Natural killer cell (primary cell): ENCODE measurements around the gene STXBP3. TPM values are rescaled to one million over a fixed set of nuclear protein-coding genes. Genes with fewer than 3 reads are reported as not detected.
A peak's percentile ranks its signal among the peaks of the same experiment; 100 is the strongest.

Source experiments
- ATAC-seq, 3 donors: fragments of 150-1000 bp in 2 of 3; fragments of 200-7000 bp in 1 of 3; cut with Tn5 transposase; 1 replicate in 1 of 3; 2 replicates in 2 of 3; pipeline ENCODE4 v1.10.0; 2021; ENCODE audit warnings: mild to moderate bottlenecking in 2 of 3, moderate library complexity in 2 of 3
- DNase-seq, 2 donors: peaks; one replicate each; pipeline versions ENCODE4 v3.0.0 to v3.0.0-alpha.2; 2013 to 2021; ENCODE audit warnings: mixed read lengths in 1 of 2
- H3K27ac ChIP-seq: one replicate; pipeline ENCODE4 v1.5.1; 2013; ENCODE audit warnings: mild to moderate bottlenecking, low read length
- H3K27me3 ChIP-seq: one replicate; pipeline ENCODE4 v1.6.1; 2013; ENCODE audit warnings: low read length; ENCODE audit not compliant: control insufficient read depth, insufficient read depth
- H3K36me3 ChIP-seq: one replicate; pipeline ENCODE4 v1.6.1; 2013; ENCODE audit warnings: low read length; ENCODE audit not compliant: control insufficient read depth, insufficient read depth
- H3K4me1 ChIP-seq: one replicate; pipeline ENCODE4 v1.6.1; 2013; ENCODE audit warnings: low read length; ENCODE audit not compliant: control insufficient read depth, insufficient read depth
- H3K4me3 ChIP-seq: one replicate; pipeline ENCODE4 v1.5.1; 2013; ENCODE audit warnings: low read length
- H3K9me3 ChIP-seq: one replicate; pipeline ENCODE4 v1.6.1; 2013; ENCODE audit warnings: low read length; ENCODE audit not compliant: control insufficient read depth, insufficient read depth
- H3K27ac Mint-ChIP-seq, 2 donors: one replicate each; pipeline ENCODE4 v1.8.0; 2022; ENCODE audit warnings: mild to moderate bottlenecking in 2 of 2, mixed read lengths in 2 of 2, moderate library complexity in 1 of 2
- H3K27me3 Mint-ChIP-seq, 2 donors: one replicate each; pipeline ENCODE4 v1.8.0; 2022; ENCODE audit warnings: low read depth in 2 of 2, mixed read lengths in 2 of 2
- H3K36me3 Mint-ChIP-seq: one replicate; pipeline ENCODE4 v1.8.0; 2022; ENCODE audit warnings: mixed read lengths
- H3K4me1 Mint-ChIP-seq, 2 donors: one replicate each; pipeline ENCODE4 v1.8.0; 2022; ENCODE audit warnings: mixed read lengths in 2 of 2
- H3K4me3 Mint-ChIP-seq: one replicate; pipeline ENCODE4 v1.8.0; 2022; ENCODE audit warnings: mild to moderate bottlenecking, moderate library complexity, mixed read lengths
- H3K9me3 Mint-ChIP-seq, 2 donors: one replicate each; pipeline ENCODE4 v1.8.0; 2022; ENCODE audit warnings: mixed read lengths in 2 of 2
- CTCF ChIP-seq: fragments of 200-600 bp; IDR thresholded peaks from one replicate; pipeline ENCODE4 v1.8.0; 2022; ENCODE audit warnings: antibody characterized with exemption
- WGBS: methylation state at CpG from one replicate; pipeline ENCODE4 v1.1.7; 2013; ENCODE audit warnings: missing lambda C conversion rate; ENCODE audit not compliant: insufficient coverage; 5-methylcytosine and 5-hydroxymethylcytosine counted together
- intact Hi-C: fragments of 100-400 bp; cut with micrococcal nuclease; formaldehyde crosslinking; loops from one replicate; pipeline ENCODE4 v1.14.2; 2022
- total RNA-seq, 4 donors: library from RNA; stranded (reverse); fragments of 120-200 nt in 1 of 4; gene quantifications; one replicate each; pipeline versions ENCODE4 v1.2.3 to v1.2.4, GENCODE V29; 2013 to 2022

Gene STXBP3
- total RNA-seq, 3 donors from 2014 or later (not counting 1 experiment from before 2014, with no cell fraction given): 63.1 to 71.4 (median 69.2) TPM

DNA sequence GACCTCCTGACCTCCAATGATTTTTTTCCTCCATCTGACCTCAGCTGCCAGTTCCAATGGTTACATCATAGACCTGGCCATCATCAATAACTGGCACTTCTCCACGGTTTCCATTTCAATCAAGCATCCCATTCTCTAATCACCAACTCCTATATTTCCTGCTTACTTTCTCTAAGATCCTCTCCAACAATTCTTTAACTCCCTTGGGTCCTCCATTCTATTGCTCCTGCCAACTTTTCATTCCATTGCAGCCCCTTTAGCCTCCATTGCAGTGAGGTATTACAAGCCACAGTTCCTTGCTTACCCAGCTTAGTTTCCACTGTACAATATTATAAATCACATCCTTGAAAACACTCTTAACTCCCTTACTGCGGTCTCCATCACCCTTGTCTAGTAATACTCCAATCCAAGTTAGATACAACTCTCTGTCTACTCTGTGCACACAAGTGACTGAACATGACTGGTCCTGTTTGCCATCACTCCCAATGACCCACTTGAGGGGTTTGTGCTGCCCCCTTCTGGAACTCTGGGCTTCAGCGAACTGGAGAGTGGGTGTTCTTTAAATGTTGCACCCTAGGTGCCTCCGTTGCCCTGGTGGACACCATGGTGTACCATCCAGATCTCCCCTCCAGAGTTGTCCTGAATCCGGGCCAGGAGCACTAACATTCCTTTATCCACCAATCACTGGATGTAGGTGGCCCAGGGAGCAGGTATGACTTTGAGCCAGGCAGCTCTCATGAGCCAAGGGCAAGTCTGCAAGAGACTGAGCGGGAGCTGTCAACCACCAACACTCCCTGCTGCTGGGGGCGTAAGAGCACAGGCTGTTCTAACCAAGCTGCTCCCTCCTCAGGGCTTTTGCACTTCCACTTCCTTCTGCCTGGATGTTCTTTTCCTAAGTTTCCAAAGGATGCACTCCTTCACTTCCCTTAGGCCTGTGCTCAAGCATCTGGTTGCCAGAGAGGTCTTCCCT is 37.5 kb upstream of the STXBP3 start:
- peak; percentile 53 for TF ChIP-seq CTCF
- no peaks in the 10 kb centered on the region for H3K36me3 ChIP-seq
- peaks cover 11% of the 10 kb centered on the region for H3K4me1 ChIP-seq
- H3K9me3 Mint-ChIP-seq: no peaks in the 10 kb centered on the region
- H3K27ac Mint-ChIP-seq: peak overlapping the region in 1 of 2 donors; percentile 35
- DNase-seq: peak; percentile 48 to 81
- ATAC-seq: peak; percentile 72 to 90 (median 87)
- WGBS: 78% methylated on average over 7 of the region's 7 CpGs
- intact Hi-C loops: loop anchor here (2.0 to 5.0 kb wide), 2 partner anchors 16 to 197 kb away; partner anchors contain the start of gene PRPF38B
- no peaks in the 10 kb centered on the region for H3K36me3 Mint-ChIP-seq
- H3K9me3 ChIP-seq: no peaks in the 10 kb centered on the region
- H3K4me3 ChIP-seq: no peak overlapping the region
- H3K4me1 Mint-ChIP-seq: peaks cover 17 to 25% of the 10 kb centered on the region in 2 donors
- H3K27me3 ChIP-seq: no peaks in the 10 kb centered on the region
- no peak overlapping the region for H3K4me3 Mint-ChIP-seq
- H3K27me3 Mint-ChIP-seq: no peaks in the 10 kb centered on the region
- no peak overlapping the region for H3K27ac ChIP-seq

- Mint-ChIP-seq H3K27me3 (peaks cover 0 to 2% of the 10 kb centered on the region in 2 donors), H3K27ac (no peak within 1 kb of the TSS), H3K4me1 (peaks cover 6 to 13% of the 10 kb centered on the region in 2 donors), H3K9me3 (no peaks in the 10 kb centered on the region), H3K4me3 (no peak within 1 kb of the TSS), H3K36me3 (no peaks in the 10 kb centered on the region)
- Histone ChIP-seq H3K27ac (no peak within 1 kb of the TSS), H3K27me3 (no peaks in the 10 kb centered on the region), H3K4me1 (no peaks in the 10 kb centered on the region), H3K36me3 (no peaks in the 10 kb centered on the region), H3K4me3 (no peak within 1 kb of the TSS), H3K9me3 (no peaks in the 10 kb centered on the region)
- DNase-seq (no peak), ATAC-seq (no peak)
- no peak for TF ChIP-seq CTCF
- 58% methylated on average over 6 of the region's 9 CpGs for WGBS
- intact Hi-C loops: no loop called here
These were observed 33.8 kb upstream of the STXBP3 start, which contains the start of gene FNDC7 for GRCh38 chr1:108712606-108713150. FNDC7 (plus strand) TSS chr1:108712908; CDS start chr1:108712934, 26 bp downstream.

DNA sequence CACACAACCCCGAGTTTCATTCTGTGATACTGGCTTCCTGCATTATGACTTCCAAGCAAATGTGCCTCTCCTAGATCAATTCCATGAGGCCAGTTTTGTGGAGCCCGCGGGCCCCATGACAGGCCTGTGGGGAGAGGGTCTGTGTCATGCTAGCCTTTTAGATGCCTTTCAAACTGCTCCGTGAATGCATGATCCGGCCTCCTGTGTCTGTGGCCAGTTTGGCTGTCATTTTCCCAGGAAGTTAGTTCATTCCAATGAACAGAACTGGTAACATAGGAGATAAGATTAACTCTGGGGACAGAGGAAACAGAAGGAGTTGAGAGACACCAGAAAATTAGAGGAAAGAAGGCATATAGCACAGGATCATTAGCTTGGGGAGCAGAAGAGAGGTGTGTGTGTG is 30.5 kb upstream of the STXBP3 start:
- no peaks in the 10 kb centered on the region for H3K36me3 ChIP-seq
- 91% methylated on average over 5 of the region's 5 CpGs for WGBS
- DNase-seq (no peak), ATAC-seq (no peak)
- H3K9me3 ChIP-seq: no peaks in the 10 kb centered on the region
- no peak for TF ChIP-seq CTCF
- H3K4me3 ChIP-seq: no peak overlapping the region
- peaks cover 3 to 7% of the 10 kb centered on the region in 2 donors for H3K27me3 Mint-ChIP-seq
- H3K4me1 Mint-ChIP-seq: no peaks in the 10 kb centered on the region
- intact Hi-C loops: no loop called here
- H3K4me1 ChIP-seq: no peaks in the 10 kb centered on the region
- no peaks in the 10 kb centered on the region for H3K27me3 ChIP-seq
- no peak overlapping the region for H3K4me3 Mint-ChIP-seq
- no peaks in the 10 kb centered on the region for H3K9me3 Mint-ChIP-seq
- no peak overlapping the region for H3K27ac ChIP-seq
- no peak overlapping the region for H3K27ac Mint-ChIP-seq
- no peaks in the 10 kb centered on the region for H3K36me3 Mint-ChIP-seq
